Measurements from ENCODE around the gene COL25A1.

COL25A1 gene

GRCh38 chr4:108840426-108840975 lies 462.0 kb downstream of the COL25A1 start:
- no peak for DNase-seq

- no peak for DNase-seq
Observed at GRCh38 chr4:108839333-108839732, 463.1 kb downstream of the COL25A1 start.

- no peak for DNase-seq
Observed at GRCh38 chr4:108838451-108838850, 464.0 kb downstream of the COL25A1 start.

- no peak for DNase-seq
Observed at GRCh38 chr4:108834835-108835384, 467.5 kb downstream of the COL25A1 start.

- DNase-seq, result no peak
Observed at GRCh38 chr4:108834166-108834834, 468.2 kb downstream of the COL25A1 start.

DNA sequence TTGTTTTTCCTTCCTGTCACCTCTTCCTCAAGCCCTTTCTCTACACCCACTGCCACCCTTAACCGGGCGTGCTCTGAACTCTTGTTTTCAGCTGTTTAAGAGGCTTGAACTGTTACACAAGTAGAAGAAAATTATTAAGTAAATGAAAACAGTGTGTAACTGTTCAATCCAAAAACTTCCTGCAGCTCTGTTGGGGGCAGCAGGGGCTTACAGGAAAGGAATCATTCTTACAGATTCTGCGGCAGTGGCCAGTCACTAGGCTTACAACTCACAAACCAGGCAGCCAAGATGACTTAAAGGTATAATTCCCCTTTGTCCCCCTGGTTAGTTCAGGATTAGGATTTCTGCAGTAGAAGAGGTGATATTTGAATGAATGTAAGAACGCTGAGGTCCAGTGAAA lies 469.4 kb downstream of the COL25A1 start:
- no peak for DNase-seq

GRCh38 chr4:108831886-108832285 lies 470.6 kb downstream of the COL25A1 start:
- no peak for DNase-seq

DNA sequence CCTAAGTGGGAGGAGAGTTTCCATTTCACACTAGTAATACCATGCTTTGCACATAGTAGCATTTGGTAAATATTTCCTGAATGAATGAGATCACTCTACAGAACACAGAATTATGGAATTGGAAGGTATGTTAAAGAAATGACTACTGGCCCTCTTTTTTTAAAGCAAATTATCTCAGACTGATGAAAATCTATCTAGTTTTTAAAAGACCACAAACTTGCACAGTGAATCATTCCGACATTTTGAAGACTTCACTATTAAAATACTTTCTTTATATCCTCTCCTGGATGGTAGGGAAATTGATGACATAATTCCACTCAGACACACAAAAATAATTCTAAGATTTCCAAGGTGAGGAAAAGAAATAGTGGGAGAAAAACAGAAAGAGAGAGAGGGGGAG lies 471.2 kb downstream of the COL25A1 start:
- no peak for DNase-seq

GRCh38 chr4:108830509-108831244 lies 471.8 kb downstream of the COL25A1 start:
- DNase-seq, result peak; percentile 39

GRCh38 chr4:108829966-108830492 lies 472.4 kb downstream of the COL25A1 start:
- DNase-seq, result no peak

DNA sequence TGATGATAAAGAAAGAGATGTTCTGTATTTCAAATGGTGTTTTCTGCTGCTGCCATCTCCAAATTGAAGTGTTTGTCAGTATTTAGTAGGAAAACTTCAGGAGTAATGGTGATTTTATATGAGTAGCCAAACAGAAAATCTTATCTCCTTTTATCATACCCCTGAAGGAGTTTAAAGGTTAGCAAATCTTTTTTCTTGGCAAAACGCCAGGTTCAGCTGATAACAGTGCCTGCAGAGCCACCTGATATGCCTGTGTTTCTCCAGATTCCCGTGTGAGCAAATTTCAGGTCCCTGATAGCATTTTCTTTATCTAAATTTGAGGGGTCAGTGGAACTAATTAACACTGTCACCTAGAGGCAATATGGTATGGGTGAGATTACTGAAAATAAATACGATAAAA lies 473.8 kb downstream of the COL25A1 start:
- no peak for DNase-seq

DNA sequence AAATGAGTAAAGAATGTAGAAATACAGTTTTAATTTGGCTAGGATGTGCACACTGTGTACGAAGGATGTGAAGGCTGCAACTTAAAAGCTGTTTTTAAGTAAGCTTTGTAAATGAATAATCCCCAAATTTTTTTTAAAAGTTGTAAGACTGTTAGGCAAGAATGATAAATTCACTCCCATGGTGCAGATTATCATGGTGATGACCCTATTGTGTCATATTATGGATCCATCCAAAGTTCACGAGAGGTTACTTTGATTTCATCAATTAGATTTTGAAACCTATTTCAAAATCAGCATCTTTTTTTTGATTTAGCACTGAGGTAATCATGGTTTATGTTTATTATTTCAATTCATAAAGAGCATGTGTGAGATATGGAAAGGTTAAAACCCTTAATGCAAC lies 476.7 kb downstream of the COL25A1 start:
- no peak for DNase-seq

- no peak for DNase-seq
Observed at GRCh38 chr4:108821351-108821930, 481.0 kb downstream of the COL25A1 start.

DNA sequence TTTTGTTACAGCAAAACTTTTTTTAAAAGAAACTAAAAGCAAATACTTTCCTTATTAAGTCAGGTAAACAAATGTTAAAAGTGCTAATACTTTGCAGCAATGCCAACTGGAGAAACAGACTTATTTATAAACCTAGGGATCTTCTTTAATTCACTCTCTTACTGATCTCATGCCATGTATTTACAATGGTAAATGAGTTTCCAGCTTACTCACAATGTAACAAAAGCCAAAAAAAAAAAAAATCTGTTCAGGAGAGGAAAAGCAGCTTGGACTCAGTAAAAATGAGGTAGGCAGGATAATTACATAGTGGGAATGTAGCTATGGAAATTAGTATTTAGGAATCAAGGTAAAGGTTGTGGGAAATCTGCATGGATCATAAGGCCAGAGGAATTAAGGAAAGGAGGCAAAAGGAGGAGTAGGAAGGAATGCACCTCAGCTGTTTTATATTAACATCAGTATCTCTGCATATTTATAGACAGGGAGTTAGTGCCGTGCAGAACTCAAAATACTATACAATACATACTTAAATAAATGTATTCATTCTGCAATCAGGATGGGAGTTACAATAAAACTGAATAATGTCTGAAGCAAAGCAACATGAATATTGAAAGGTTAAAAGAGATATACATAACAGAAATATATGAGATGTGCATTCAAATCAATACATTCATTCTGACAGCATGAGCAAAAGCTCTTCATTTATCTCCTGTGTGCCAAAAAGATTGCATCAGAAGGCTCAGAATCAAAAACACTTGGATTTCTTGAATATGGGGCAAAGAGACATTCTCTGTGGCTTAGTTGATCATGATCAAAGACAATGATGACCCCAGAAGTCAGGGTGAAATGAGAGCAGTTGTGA lies 481.7 kb downstream of the COL25A1 start:
- DNase-seq, result no peak

GRCh38 chr4:108814326-108814725 lies 488.1 kb downstream of the COL25A1 start:
- DNase-seq, result peak; percentile 11

- DNase-seq, result no peak
Observed at GRCh38 chr4:108813261-108813660, 489.2 kb downstream of the COL25A1 start.

DNA sequence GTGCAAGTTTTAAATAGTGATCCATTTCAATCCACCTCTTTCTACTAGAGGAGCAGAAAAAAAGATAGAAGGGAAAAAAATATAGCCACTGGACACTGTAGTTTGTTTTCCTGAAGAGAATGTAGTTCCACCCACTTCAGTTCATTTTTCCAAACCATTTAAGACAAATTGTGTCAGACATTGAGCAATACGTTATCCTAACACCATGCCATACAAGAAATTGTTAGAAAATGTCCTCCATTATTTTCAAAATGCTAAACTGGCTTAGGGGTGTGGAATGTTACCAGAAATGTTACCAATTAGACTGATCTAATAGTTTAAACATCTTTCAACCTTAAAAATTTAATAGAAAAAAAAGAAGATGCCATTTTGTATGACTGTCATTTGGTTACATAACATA lies 491.0 kb downstream of the COL25A1 start:
- no peak for DNase-seq

GRCh38 chr4:108810087-108810486 lies 492.4 kb downstream of the COL25A1 start:
- DNase-seq, result no peak

- no peak for DNase-seq
Observed at GRCh38 chr4:108804648-108805273, 497.7 kb downstream of the COL25A1 start.

GRCh38 chr4:108799306-108799705 lies 503.2 kb downstream of the COL25A1 start:
- no peak for DNase-seq

DNA sequence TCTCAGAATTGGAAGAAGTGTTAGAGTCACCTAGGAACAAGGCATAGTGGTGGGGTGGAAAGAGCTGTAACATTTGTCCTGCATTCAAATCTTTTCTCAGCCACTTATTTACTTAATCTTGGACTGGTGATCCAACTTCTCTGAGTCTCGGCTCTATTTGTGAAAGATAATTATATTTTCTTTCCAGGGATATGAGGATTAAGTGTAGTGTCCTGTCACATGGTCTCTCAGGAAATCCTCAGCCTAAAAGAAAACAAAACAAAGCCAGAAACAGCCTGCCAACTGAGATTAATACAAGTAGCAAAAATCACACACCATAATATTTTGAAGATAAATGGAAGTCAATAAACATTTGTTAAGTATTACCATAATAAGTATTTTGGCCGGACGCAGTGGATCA lies 506.3 kb downstream of the COL25A1 start:
- no peak for DNase-seq

- DNase-seq, result no peak
Observed at GRCh38 chr4:108795733-108796132, 506.7 kb downstream of the COL25A1 start.
